Measurements from ENCODE around the gene ETV4. TPM values are rescaled to one million over a fixed set of nuclear protein-coding genes. Genes with fewer than 3 reads are reported as not detected.

ETV4 gene
- polyA plus RNA-seq, 6 donors from 2014 or later, result 0.12 TPM; not detected in 5

DNA sequence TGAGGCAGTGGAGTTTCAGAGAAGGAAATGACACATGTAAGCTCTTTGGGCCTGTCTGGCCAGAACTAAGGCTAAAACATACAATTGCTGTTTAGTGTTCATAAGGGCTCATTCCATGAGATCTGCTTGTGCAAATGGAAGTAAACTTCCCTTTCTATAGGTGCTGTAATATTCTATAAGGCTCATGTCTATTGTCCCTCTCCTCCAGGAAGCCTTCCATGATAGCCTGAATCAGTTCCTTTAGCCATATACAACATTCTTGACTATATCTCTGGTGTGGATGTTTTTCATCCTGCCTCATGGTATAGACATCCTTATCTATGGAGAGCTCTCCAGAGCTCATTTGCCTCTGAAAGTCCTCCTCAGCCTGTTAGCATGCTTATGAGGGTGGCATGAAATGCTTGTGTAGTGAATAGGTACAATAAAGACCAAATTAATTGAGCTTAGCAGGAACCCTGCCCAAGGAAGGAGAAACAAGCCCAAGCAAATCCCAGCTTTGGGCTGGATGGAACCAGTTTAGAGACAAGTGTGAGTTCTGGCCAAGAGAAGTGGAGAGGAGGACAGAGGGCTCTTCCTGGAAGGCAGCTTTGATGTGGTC is 1.6 kb upstream of the ETV4 start:
- peaks cover 16 to 22% (median 18%) of the 10 kb centered on the region in 3 donors for H3K4me1 Mint-ChIP-seq
- peak overlapping the region in 4 of 8 donors; percentile 61 to 91 (median 80) for H3K4me3 Mint-ChIP-seq
- H3K36me3 Mint-ChIP-seq, result no peaks in the 10 kb centered on the region
- no peak for ATAC-seq (ENCODE audit: low read depth in 2 of 2)
- peaks cover 0 to 2% (median 0%) of the 10 kb centered on the region in 7 donors for H3K9me3 Mint-ChIP-seq
- no peak overlapping the region for H3K27ac Mint-ChIP-seq
- DNase-seq, result no peak
- peaks cover 57 to 73% (median 65%) of the 10 kb centered on the region in 3 donors for H3K27me3 Mint-ChIP-seq

DNA sequence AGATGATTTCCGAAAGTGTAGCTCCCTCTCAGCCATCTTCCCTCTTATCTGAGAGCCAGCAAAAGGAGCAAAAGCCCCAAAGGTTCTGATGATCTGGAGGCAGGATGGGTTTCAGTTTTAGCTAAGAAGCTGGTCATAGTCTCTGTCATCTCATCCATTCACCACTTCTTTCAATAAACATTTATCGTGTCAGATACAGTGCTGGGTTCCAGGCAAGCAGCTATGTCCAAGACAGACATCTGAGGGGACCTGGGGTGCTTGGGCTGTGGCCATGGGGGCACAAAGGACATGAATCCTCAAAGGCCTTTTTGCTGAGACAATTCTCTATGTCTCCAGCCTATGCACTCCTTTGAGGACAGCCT is 1.0 kb upstream of the ETV4 start:
- peak overlapping the region in 1 of 6 donors; percentile 47 for H3K27ac Mint-ChIP-seq
- peaks cover 55 to 73% (median 70%) of the 10 kb centered on the region in 3 donors for H3K27me3 Mint-ChIP-seq
- peak overlapping the region; percentile 78 to 95 (median 90) for H3K4me3 Mint-ChIP-seq
- peaks cover 16 to 22% (median 18%) of the 10 kb centered on the region in 3 donors for H3K4me1 Mint-ChIP-seq
- H3K9me3 Mint-ChIP-seq, result peaks cover 0 to 2% (median 0%) of the 10 kb centered on the region in 7 donors
- H3K36me3 Mint-ChIP-seq, result no peaks in the 10 kb centered on the region
- DNase-seq (no peak), ATAC-seq (ENCODE audit: low read depth in 2 of 2) (no peak)

DNA sequence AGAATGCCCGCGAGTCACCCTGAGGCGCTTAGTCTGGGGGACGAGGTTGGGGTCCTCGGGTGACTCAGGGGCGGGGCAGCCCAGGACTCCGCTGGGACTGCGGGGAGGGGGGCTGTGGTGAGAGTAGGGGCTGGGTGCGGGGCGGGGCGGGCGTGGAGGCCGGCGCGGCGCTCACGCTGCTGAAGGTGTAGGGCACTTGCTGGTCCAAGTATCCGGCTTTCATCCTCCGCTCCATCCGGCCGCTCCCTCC is 832 bp downstream of the ETV4 start:
- H3K4me1 Mint-ChIP-seq, result peaks cover 16 to 22% (median 18%) of the 10 kb centered on the region in 3 donors
- peaks cover 45 to 73% (median 66%) of the 10 kb centered on the region in 3 donors for H3K27me3 Mint-ChIP-seq
- H3K36me3 Mint-ChIP-seq, result no peaks in the 10 kb centered on the region
- no peak for ATAC-seq (ENCODE audit: low read depth in 2 of 2)
- H3K27ac Mint-ChIP-seq, result peak overlapping the region in 1 of 6 donors; percentile 51
- peaks cover 0 to 2% (median 0%) of the 10 kb centered on the region in 7 donors for H3K9me3 Mint-ChIP-seq
- DNase-seq, result no peak
- H3K4me3 Mint-ChIP-seq, result peak overlapping the region; percentile 76 to 95 (median 83)

DNA sequence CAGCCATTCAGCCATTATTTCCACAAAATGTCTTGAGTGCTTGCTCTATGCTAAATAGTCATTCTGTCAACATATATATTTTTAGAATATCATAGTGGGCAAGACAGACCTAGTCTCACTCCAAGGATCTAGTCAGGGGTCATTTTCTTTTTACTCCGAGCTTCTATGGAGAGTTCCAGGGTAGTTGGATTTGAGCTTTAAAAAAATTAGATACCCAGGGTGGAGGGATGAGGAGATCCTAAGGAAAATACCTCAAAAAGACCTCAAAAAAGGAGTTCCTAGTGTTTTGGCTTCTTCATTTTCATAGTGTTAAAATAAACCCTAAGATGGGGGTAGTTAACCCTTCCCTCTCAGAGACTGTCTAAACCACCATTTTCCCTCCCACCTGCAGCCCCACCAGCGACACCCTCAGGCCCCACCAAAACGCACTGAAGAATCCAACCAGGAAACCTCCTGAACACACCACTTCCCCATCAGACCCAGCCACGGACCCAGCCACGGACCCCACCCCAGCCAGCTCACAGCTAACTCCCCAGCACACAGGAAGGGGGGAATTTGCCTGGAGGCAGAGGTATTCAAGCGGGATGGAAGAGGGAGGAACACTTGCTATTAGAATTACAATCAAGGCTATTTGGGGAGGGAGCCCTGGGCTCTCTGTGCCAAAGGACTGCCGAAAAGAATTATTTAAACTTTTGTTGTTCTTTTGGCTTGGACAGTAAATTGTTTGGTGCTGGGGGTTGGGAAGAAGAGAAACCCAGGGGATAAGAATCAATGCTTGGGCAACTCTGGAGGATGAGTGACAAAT is 2.2 kb downstream of the ETV4 start:
- Mint-ChIP-seq H3K27me3 (peaks cover 34 to 61% (median 55%) of the 10 kb centered on the region in 3 donors), H3K9me3 (no peaks in the 10 kb centered on the region), H3K4me1 (peaks cover 16 to 22% (median 18%) of the 10 kb centered on the region in 3 donors), H3K27ac (peak overlapping the region in 1 of 6 donors; percentile 81), H3K36me3 (no peaks in the 10 kb centered on the region), H3K4me3 (peak overlapping the region in 7 of 8 donors; percentile 49 to 95 (median 81))
- no peak for ATAC-seq (ENCODE audit: low read depth in 2 of 2)
- DNase-seq, result no peak

DNA sequence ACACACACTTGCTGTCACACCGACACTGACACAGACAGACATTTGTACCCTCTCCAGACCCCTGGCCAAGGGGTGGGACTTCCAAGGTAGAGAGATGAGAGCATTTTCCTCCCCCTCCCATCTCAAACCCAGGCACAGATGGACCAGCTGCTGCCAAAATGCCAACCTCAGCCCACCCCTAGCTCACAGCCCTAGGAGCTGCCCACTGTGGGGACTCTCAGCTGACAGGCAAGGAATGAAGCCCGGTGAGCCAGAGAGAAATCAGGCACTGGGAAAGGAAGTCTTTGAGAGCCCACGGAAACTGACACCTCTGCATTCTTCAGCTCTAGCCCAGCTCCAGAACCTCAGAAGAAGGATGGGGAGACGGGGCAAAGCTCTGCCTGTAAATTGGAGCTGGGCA is 2.8 kb downstream of the ETV4 start:
- H3K36me3 Mint-ChIP-seq, result no peaks in the 10 kb centered on the region
- no peak for ATAC-seq (ENCODE audit: low read depth in 2 of 2)
- DNase-seq, result no peak
- H3K4me3 Mint-ChIP-seq, result peak overlapping the region in 1 of 8 donors; percentile 84
- H3K27ac Mint-ChIP-seq, result no peak overlapping the region
- no peaks in the 10 kb centered on the region for H3K9me3 Mint-ChIP-seq
- H3K27me3 Mint-ChIP-seq, result peaks cover 34 to 59% (median 50%) of the 10 kb centered on the region in 3 donors
- H3K4me1 Mint-ChIP-seq, result peaks cover 16 to 22% (median 18%) of the 10 kb centered on the region in 3 donors

DNA sequence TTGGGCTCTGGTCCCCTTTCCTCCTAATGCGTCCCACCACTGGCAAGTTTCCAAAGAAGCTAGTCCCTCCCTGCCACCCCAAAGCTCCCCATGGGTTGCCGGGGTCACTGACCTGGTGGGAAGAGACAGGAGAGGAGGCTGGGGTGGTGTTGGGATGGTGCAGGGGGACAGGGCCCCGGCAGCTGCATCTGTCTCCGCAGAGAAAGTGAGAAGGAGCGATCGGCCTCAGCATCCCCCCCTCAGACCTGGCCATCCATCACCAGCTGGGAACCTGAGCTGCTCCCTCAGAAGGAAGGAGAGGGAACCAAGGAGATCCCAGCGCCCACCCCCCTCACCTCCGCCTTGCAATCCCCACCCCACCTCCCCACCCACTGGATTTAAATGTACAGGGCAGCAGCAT is 3.3 kb downstream of the ETV4 start:
- Mint-ChIP-seq H3K36me3 (no peaks in the 10 kb centered on the region), H3K4me1 (peaks cover 16 to 22% (median 18%) of the 10 kb centered on the region in 3 donors), H3K4me3 (peak overlapping the region in 1 of 8 donors; percentile 84), H3K27me3 (peaks cover 31 to 55% (median 47%) of the 10 kb centered on the region in 3 donors), H3K27ac (no peak overlapping the region), H3K9me3 (no peaks in the 10 kb centered on the region)
- ATAC-seq (ENCODE audit: low read depth in 2 of 2), result no peak
- DNase-seq, result no peak

DNA sequence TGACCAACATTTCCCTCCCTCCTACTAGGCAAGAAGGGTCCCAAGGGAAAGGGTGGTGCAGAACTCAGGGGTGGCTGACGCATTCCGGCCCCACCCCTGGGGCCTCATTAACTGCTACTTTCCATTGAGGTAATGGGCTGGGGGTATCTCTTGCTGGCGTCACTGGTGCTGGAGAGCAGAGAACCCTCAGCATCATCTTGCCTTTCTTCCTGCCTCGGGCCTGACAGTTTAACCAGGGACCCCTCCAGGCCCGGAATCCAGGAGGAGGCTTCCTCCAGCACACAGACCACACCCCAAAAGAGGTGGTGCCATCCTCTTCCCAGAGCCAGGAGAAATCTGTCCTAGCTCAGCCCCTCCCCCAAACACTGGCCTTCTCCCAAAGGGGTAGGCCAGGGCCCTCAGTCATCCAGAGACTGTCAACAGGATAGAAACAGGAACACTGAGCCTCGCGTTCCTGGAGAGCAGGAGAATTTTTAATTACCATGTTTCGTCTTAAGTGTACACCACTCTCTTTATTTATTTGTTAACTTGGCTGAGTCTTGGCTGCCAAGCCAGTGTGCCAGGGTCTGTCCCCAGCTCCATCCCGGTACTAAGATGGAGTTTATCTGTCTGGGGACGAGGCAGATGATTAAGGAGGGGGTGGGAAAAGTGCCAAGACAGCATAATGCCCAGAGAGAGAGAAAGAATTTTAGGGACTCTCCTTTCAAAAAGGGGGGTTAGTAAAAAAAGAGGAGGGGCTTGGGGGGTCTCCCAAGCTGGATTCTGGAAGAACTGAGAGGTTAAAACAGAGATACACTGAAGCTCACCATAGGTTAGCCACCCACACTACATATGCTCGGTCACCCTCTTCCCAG is 5.1 kb downstream of the ETV4 start:
- DNase-seq (no peak), ATAC-seq (ENCODE audit: low read depth in 2 of 2) (no peak)
- Mint-ChIP-seq H3K9me3 (no peaks in the 10 kb centered on the region), H3K27ac (peak overlapping the region in 1 of 6 donors; percentile 39), H3K4me3 (peak overlapping the region in 2 of 8 donors; percentile 9 to 16), H3K36me3 (no peaks in the 10 kb centered on the region), H3K27me3 (peaks cover 19 to 41% (median 32%) of the 10 kb centered on the region in 3 donors), H3K4me1 (peaks cover 7 to 9% (median 9%) of the 10 kb centered on the region in 3 donors)

DNA sequence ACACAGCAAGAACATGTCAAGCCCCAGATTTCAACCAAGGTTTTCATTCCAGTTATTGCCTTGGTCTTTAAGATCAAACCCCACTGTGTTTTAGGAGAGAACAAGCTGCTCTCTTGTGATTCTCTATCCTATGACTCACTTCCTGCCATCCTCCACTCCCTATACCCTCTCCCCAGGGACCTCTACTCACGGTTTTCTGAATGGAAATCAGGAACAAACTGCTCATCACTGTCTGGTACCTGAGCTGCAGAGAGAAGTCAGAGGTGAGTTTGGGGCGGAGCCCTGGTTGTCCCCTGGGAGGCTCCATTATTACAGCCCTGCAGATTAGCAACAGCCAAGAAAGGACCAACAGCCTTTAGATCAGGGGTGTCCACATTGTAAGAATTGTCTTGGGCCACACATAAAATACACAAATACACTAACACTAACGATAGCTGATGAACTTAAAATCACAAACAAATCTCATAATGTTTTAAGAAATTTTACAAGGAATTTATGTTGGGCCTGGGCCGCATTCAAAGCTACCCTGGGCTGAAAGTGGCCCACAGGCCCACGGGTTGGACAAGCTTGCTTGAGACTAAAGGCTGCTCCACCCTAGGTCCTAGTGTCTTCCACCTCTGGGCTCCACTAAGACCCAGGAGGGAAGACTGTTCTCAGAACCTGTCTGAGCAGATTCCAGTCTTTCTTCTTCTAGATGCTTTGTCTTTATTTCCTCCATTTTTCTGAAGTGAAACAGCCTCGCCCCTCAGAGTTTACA is 9.7 kb downstream of the ETV4 start:
- Mint-ChIP-seq H3K36me3 (no peaks in the 10 kb centered on the region), H3K4me1 (no peaks in the 10 kb centered on the region), H3K4me3 (no peak overlapping the region), H3K27ac (peak overlapping the region in 1 of 6 donors; percentile 51), H3K27me3 (peaks cover 0 to 6% (median 0%) of the 10 kb centered on the region in 3 donors), H3K9me3 (no peaks in the 10 kb centered on the region)
- DNase-seq (no peak), ATAC-seq (ENCODE audit: low read depth in 2 of 2) (no peak)

DNA sequence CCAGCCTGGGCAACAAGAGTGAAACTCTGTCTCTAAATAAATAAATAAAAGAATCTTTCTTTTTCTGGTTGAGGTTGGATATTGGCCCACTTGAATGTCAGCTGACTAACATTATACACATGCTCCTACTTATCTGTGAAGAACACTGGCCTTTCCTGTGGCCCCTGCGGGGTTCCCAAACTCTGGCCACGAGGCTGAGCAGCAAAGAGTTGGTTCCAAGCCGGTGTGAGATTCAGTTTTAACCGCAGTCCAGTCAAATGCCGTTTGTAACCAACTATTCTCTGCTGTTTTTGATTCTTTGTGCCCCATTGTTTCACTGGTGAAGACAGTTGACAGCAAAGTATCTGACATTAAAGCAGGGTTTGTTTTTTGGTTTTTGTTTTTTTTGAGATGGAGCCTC is 11.2 kb downstream of the ETV4 start:
- H3K36me3 Mint-ChIP-seq, result no peaks in the 10 kb centered on the region
- DNase-seq, result no peak
- no peaks in the 10 kb centered on the region for H3K27me3 Mint-ChIP-seq
- no peak overlapping the region for H3K27ac Mint-ChIP-seq
- peaks cover 0 to under 1% (median 0%) of the 10 kb centered on the region in 3 donors for H3K4me1 Mint-ChIP-seq
- no peak for ATAC-seq (ENCODE audit: low read depth in 2 of 2)
- no peak overlapping the region for H3K4me3 Mint-ChIP-seq
- no peaks in the 10 kb centered on the region for H3K9me3 Mint-ChIP-seq

DNA sequence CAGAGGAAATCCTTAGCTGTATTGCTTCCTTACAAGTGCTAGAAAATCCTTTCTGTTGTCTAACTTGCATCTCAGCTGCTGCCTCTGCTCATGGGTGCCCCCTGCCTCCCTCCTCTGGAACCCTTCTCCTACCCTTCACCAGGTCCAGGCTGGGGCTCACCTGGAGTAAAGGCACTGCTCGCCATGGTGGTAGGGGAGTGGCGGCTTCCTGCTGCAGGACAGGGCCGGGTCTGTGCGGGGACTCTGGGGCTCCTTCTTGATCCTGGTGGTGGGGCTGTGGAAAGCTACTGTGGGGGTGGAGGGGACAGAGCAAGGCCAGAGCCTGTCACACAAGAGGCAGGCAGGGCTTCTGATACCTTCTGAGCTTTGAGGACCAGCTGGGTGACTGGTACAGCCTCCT is 12.4 kb downstream of the ETV4 start:
- no peaks in the 10 kb centered on the region for H3K9me3 Mint-ChIP-seq
- H3K27me3 Mint-ChIP-seq, result no peaks in the 10 kb centered on the region
- H3K4me1 Mint-ChIP-seq, result peaks cover 0 to 5% (median 0%) of the 10 kb centered on the region in 3 donors
- ATAC-seq (ENCODE audit: low read depth in 2 of 2) (no peak), DNase-seq (no peak)
- H3K4me3 Mint-ChIP-seq, result no peak overlapping the region
- no peak overlapping the region for H3K27ac Mint-ChIP-seq
- no peaks in the 10 kb centered on the region for H3K36me3 Mint-ChIP-seq

DNA sequence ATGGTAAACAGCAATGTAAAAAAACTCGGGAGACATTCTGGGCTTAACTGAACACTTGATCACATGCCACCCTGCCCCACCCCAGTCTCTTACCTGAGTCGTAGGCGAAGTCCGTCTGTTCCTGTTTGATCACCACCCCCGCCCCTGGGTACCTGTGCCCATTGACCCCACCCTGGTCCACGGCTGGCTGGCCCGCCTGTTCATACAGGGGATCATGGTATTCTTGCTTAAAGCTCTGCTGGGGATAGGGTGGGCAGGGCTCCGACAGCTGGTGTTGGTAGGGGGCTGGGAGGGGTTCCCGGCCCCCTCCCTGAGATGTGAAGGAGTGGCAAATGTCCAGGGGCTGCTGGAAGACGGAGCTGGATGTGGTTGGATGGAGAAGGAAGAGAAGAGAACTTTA is 13.6 kb downstream of the ETV4 start:
- DNase-seq, result no peak
- Mint-ChIP-seq H3K27me3 (no peaks in the 10 kb centered on the region), H3K9me3 (no peaks in the 10 kb centered on the region), H3K4me1 (peaks cover 0 to 10% (median 0%) of the 10 kb centered on the region in 3 donors), H3K27ac (no peak overlapping the region), H3K4me3 (no peak overlapping the region), H3K36me3 (no peaks in the 10 kb centered on the region)
- ATAC-seq (ENCODE audit: low read depth in 2 of 2), result no peak

DNA sequence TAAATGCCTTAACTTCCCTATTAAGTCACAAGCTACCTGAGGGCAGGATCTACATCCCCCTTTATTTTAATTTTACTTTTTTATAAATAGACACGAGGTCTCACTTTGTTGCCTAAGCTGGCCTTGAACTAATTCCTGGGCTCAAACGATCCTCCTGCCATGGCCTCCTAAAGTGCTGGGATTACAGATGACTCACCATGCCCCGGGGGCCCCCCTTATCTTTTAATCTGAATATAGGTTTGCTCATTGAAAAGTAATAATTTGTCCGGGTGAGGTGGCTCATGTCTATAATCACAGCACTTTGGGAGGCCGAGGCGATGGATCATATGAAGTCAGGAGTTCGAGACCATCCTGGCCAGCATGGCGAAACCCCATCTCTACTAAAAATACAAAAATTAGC is 14.2 kb downstream of the ETV4 start:
- no peak for ATAC-seq (ENCODE audit: low read depth in 2 of 2)
- DNase-seq, result no peak
- Mint-ChIP-seq H3K36me3 (peaks cover 0 to 4% of the 10 kb centered on the region in 2 donors), H3K27me3 (no peaks in the 10 kb centered on the region), H3K27ac (peak overlapping the region in 1 of 6 donors; percentile 33), H3K9me3 (no peaks in the 10 kb centered on the region), H3K4me1 (peaks cover 0 to 10% (median 0%) of the 10 kb centered on the region in 3 donors), H3K4me3 (no peak overlapping the region)

DNA sequence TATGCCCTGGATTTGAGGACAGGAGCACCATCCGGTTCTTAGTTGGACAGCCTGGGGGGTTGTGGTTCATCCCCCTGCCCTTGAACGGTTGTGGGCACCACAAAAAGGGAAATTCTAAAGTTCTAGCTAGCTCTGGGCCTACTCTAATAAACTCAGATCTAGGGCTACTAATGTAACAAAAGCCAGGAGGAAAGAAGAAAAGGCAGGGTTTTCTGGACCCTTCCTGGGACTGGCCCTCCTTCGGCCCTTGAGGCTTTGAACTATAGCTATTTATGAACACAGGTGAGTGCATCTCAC is 15.1 kb downstream of the ETV4 start:
- H3K36me3 Mint-ChIP-seq, result peaks cover 0 to 8% of the 10 kb centered on the region in 2 donors
- ATAC-seq (ENCODE audit: low read depth in 2 of 2) (no peak), DNase-seq (no peak)
- H3K9me3 Mint-ChIP-seq, result no peaks in the 10 kb centered on the region
- no peak overlapping the region for H3K4me3 Mint-ChIP-seq
- H3K4me1 Mint-ChIP-seq, result peaks cover 0 to 10% (median 0%) of the 10 kb centered on the region in 3 donors
- H3K27ac Mint-ChIP-seq, result no peak overlapping the region
- no peaks in the 10 kb centered on the region for H3K27me3 Mint-ChIP-seq

Measured in naive B cell (primary cell).